ENCODE data around the gene COL23A1.

DNA sequence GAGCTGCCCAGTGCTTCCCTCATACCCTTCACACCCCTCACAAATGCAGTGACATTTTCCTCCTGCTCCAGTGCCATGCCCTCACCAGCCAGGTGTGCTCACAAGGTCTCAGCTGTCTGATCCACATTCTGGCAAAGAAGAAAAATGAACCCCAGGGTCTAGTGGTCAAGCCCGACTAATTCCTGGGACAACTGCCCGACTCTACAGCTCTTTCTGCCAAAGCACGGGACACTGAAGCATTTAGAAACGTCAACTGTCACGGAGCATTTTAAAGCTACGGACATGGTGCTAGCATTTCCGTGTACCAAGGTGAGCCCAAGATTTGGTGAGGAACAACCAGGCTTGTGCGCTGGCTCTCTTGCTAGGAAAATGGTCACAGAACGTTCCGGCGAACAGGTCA lies 300.8 kb downstream of the COL23A1 start:
- TF ChIP-seq, protein P1, sequence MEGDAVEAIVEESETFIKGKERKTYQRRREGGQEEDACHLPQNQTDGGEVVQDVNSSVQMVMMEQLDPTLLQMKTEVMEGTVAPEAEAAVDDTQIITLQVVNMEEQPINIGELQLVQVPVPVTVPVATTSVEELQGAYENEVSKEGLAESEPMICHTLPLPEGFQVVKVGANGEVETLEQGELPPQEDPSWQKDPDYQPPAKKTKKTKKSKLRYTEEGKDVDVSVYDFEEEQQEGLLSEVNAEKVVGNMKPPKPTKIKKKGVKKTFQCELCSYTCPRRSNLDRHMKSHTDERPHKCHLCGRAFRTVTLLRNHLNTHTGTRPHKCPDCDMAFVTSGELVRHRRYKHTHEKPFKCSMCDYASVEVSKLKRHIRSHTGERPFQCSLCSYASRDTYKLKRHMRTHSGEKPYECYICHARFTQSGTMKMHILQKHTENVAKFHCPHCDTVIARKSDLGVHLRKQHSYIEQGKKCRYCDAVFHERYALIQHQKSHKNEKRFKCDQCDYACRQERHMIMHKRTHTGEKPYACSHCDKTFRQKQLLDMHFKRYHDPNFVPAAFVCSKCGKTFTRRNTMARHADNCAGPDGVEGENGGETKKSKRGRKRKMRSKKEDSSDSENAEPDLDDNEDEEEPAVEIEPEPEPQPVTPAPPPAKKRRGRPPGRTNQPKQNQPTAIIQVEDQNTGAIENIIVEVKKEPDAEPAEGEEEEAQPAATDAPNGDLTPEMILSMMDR (IDR thresholded peaks at IDR 0.05), result no peak
- TF ChIP-seq POLR2A (IDR thresholded peaks at IDR 0.05), result no peak

All from tibial nerve (tissue), 3 donors.